Activated T-helper 17 cell treated with anti-CD3 and anti-CD28 coated beads, Interleukin-2, amount 50 U/mL, for 72 hours (primary cell): ENCODE data around the gene CD82. TPM values are rescaled to one million over a fixed set of nuclear protein-coding genes. Genes with fewer than 3 reads are reported as not detected.
A peak's percentile ranks its signal among the peaks of the same experiment; 100 is the strongest.

Experiments used
- ATAC-seq: fragments of 150-1000 bp; cut with Tn5 transposase; replicated peaks from 2 replicates; pipeline ENCODE4 v1.10.0; 2021; ENCODE audit warnings: mild to moderate bottlenecking, moderate library complexity
- H3K27ac Mint-ChIP-seq: one replicate; pipeline ENCODE4 v1.8.0; 2022; ENCODE audit warnings: mixed read lengths
- H3K27me3 Mint-ChIP-seq: one replicate; pipeline ENCODE4 v1.8.0; 2022; ENCODE audit warnings: mixed read lengths
- H3K36me3 Mint-ChIP-seq: one replicate; pipeline ENCODE4 v1.8.0; 2022; ENCODE audit warnings: low read depth, mild to moderate bottlenecking, mixed read lengths
- H3K4me1 Mint-ChIP-seq: one replicate; pipeline ENCODE4 v1.8.0; 2022; ENCODE audit warnings: mixed read lengths
- H3K4me3 Mint-ChIP-seq: one replicate; pipeline ENCODE4 v1.8.0; 2022; ENCODE audit warnings: mild to moderate bottlenecking, mixed read lengths
- H3K9me3 Mint-ChIP-seq: one replicate; pipeline ENCODE4 v1.8.0; 2022; ENCODE audit warnings: mixed read lengths
- total RNA-seq, 2 donors: library from RNA; stranded (reverse); gene quantifications; one replicate each; pipeline ENCODE4 v1.2.3, GENCODE V29; 2022

Gene CD82
- total RNA-seq, 2 donors from 2014 or later, result 147 to 620 TPM

- H3K4me1 Mint-ChIP-seq, result peaks cover 18% of the 10 kb centered on the region
- no peak overlapping the region for H3K4me3 Mint-ChIP-seq
- no peak for ATAC-seq
- no peaks in the 10 kb centered on the region for H3K9me3 Mint-ChIP-seq
- H3K27me3 Mint-ChIP-seq, result peaks cover 2% of the 10 kb centered on the region
- no peaks in the 10 kb centered on the region for H3K36me3 Mint-ChIP-seq
- H3K27ac Mint-ChIP-seq, result no peak overlapping the region
Measured at GRCh38 chr11:44528581-44528980, 36.9 kb upstream of the CD82 start.

- no peak for ATAC-seq
- H3K4me3 Mint-ChIP-seq, result peak overlapping the region; percentile 30
- peak overlapping the region; percentile 51 for H3K27ac Mint-ChIP-seq
- no peaks in the 10 kb centered on the region for H3K36me3 Mint-ChIP-seq
- H3K27me3 Mint-ChIP-seq, result peaks cover 6% of the 10 kb centered on the region
- H3K4me1 Mint-ChIP-seq, result peaks cover 18% of the 10 kb centered on the region
- no peaks in the 10 kb centered on the region for H3K9me3 Mint-ChIP-seq
Measured at GRCh38 chr11:44529895-44530412, 35.5 kb upstream of the CD82 start.

DNA sequence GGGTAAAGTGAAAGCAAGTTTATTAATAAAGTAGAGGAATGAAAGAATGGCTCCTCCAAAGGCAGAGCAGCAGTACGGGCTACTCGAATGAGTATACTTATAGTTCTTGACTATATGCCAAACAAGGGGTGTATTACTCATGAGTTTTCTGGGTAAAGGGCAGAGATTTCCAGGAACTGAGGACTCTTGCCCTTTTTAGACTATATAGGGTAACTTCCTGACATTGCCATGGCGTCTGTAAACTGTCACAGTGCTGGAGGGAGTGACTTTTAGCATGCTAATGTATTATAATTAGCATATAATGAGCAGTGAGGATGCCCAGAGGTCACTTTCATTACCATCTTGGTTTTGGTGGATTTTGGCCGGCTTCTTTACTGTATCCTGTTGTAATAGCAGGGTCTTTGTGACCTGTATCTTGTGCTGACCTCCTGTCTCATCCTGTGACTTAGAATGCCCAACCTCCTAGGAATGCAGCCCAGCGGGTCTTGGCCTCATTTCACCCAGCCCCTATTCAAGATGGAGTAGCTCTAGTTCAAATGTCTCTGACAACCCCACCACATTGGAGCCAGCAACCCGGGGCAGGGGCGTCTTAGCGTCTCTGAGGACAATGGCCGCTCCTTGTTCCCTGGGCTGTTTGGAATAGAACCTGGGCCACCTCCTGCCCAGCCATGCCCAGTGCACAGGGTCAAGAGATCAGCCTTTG, 34.9 kb upstream of the CD82 start:
- peaks cover 18% of the 10 kb centered on the region for H3K4me1 Mint-ChIP-seq
- H3K36me3 Mint-ChIP-seq, result no peaks in the 10 kb centered on the region
- H3K27ac Mint-ChIP-seq, result peak overlapping the region; percentile 51
- peak overlapping the region; percentile 30 for H3K4me3 Mint-ChIP-seq
- no peaks in the 10 kb centered on the region for H3K9me3 Mint-ChIP-seq
- peak; percentile 95 for ATAC-seq
- peaks cover 6% of the 10 kb centered on the region for H3K27me3 Mint-ChIP-seq

GRCh38 chr11:44531116-44531504, 34.4 kb upstream of the CD82 start:
- Mint-ChIP-seq H3K36me3 (no peaks in the 10 kb centered on the region), H3K4me3 (peak overlapping the region; percentile 30), H3K4me1 (peaks cover 18% of the 10 kb centered on the region), H3K27me3 (peaks cover 6% of the 10 kb centered on the region), H3K9me3 (no peaks in the 10 kb centered on the region), H3K27ac (peak overlapping the region; percentile 51)
- no peak for ATAC-seq

GRCh38 chr11:44531636-44532035, 33.8 kb upstream of the CD82 start:
- no peaks in the 10 kb centered on the region for H3K36me3 Mint-ChIP-seq
- peak; percentile 46 for ATAC-seq
- peak overlapping the region; percentile 51 for H3K27ac Mint-ChIP-seq
- peaks cover 18% of the 10 kb centered on the region for H3K4me1 Mint-ChIP-seq
- H3K9me3 Mint-ChIP-seq, result no peaks in the 10 kb centered on the region
- peaks cover 9% of the 10 kb centered on the region for H3K27me3 Mint-ChIP-seq
- H3K4me3 Mint-ChIP-seq, result peak overlapping the region; percentile 30

- H3K36me3 Mint-ChIP-seq, result no peaks in the 10 kb centered on the region
- no peak for ATAC-seq
- no peak overlapping the region for H3K27ac Mint-ChIP-seq
- H3K4me1 Mint-ChIP-seq, result peaks cover 18% of the 10 kb centered on the region
- H3K4me3 Mint-ChIP-seq, result no peak overlapping the region
- no peaks in the 10 kb centered on the region for H3K9me3 Mint-ChIP-seq
- peaks cover 7% of the 10 kb centered on the region for H3K27me3 Mint-ChIP-seq
Measured at GRCh38 chr11:44532809-44533208, 32.7 kb upstream of the CD82 start.

DNA sequence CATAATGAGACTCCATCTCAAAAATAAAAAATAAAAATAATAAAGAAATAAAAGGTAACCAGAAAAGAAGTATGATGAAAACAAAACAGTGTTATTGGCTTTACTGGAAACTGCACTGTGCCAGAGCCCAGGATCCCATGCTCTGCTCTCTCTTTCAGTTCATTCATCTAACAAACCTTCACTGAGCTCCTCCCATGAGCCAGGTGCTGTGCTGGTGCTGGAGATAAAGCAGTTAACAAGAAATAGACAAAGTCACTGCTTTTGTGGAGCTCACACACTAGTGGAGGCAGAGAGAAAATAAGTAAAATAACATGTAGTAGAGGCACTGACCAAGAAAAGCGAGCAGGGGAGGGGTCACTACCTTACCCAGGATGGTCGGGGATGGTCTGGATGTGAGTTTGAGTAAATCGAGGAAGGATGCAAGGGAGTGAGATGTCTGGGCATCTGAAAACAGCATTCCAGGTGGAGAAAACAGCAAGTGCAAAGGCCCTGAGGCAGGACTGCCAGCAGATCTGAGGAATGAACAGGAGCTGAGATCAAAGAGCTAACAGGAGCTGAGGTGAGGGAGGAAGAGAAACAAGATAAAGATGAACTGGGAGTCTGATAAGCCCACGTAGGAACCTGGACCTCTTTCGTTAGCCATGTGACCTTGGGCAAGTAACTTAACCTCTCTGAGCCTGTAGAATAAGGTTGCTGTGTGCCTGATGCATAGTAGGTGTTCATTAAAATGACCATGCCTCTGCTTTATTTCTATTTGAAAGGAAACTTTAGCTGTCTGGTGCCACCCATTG, 31.3 kb upstream of the CD82 start:
- Mint-ChIP-seq H3K36me3 (no peaks in the 10 kb centered on the region), H3K9me3 (no peaks in the 10 kb centered on the region), H3K27ac (no peak overlapping the region), H3K4me3 (no peak overlapping the region), H3K27me3 (peaks cover 7% of the 10 kb centered on the region), H3K4me1 (peaks cover 18% of the 10 kb centered on the region)
- no peak for ATAC-seq

GRCh38 chr11:44535191-44535980, 30.1 kb upstream of the CD82 start:
- Mint-ChIP-seq H3K27ac (no peak overlapping the region), H3K27me3 (peaks cover 7% of the 10 kb centered on the region), H3K4me1 (peaks cover 12% of the 10 kb centered on the region), H3K36me3 (no peaks in the 10 kb centered on the region), H3K4me3 (no peak overlapping the region), H3K9me3 (no peaks in the 10 kb centered on the region)
- no peak for ATAC-seq

- H3K36me3 Mint-ChIP-seq, result no peaks in the 10 kb centered on the region
- H3K4me3 Mint-ChIP-seq, result no peak overlapping the region
- no peak for ATAC-seq
- H3K4me1 Mint-ChIP-seq, result no peaks in the 10 kb centered on the region
- no peaks in the 10 kb centered on the region for H3K9me3 Mint-ChIP-seq
- peaks cover 7% of the 10 kb centered on the region for H3K27me3 Mint-ChIP-seq
- no peak overlapping the region for H3K27ac Mint-ChIP-seq
Measured at GRCh38 chr11:44536788-44537516, 28.5 kb upstream of the CD82 start.

DNA sequence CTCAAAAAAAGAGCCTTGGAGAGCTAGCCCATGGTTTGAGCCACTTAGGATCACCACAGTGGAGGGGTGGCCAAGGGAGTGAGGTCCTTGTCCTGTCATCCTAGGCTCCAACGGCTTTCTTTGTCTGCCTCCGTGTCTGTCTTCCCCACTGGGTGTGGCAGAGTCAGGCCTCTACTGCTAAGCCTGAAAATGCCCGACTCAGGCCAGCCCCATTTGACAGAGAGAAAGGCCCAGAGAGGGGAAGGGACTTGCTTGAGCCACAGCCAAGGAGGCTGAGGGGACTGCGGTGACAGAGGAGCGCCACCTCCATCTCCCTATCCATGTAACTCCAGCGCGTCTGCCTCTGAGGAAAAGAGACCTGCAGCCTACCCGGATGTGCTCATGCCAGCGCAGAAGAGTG, 27.8 kb upstream of the CD82 start:
- ATAC-seq, result no peak
- H3K27me3 Mint-ChIP-seq, result peaks cover 7% of the 10 kb centered on the region
- no peaks in the 10 kb centered on the region for H3K9me3 Mint-ChIP-seq
- no peak overlapping the region for H3K27ac Mint-ChIP-seq
- no peak overlapping the region for H3K4me3 Mint-ChIP-seq
- no peaks in the 10 kb centered on the region for H3K36me3 Mint-ChIP-seq
- H3K4me1 Mint-ChIP-seq, result no peaks in the 10 kb centered on the region

GRCh38 chr11:44538375-44539054, 26.9 kb upstream of the CD82 start:
- no peak overlapping the region for H3K4me3 Mint-ChIP-seq
- peak; percentile 91 for ATAC-seq
- peaks cover 7% of the 10 kb centered on the region for H3K27me3 Mint-ChIP-seq
- H3K27ac Mint-ChIP-seq, result no peak overlapping the region
- H3K36me3 Mint-ChIP-seq, result no peaks in the 10 kb centered on the region
- no peaks in the 10 kb centered on the region for H3K4me1 Mint-ChIP-seq
- H3K9me3 Mint-ChIP-seq, result no peaks in the 10 kb centered on the region

- peaks cover 3% of the 10 kb centered on the region for H3K27me3 Mint-ChIP-seq
Measured at GRCh38 chr11:44539971-44540370, 25.5 kb upstream of the CD82 start.

DNA sequence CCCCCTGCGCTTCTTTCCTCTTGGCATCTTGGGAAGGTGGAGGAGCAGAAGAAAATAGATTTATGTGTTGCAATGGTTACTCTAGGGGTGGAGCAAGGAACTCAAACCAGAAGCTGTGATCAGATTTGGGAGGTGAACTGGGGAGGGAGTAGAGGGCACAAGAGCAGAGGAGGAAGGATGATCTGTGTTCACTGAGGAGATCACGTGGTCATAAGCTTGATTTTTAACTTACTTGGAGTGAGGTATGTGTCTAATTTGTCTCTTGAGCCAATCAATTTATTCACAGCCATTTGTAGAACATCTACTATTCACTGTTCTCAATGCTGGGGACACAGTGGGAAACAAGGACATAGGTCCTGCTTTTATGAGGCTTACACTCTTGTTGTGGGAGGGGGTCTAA, 24.8 kb upstream of the CD82 start:
- Mint-ChIP-seq H3K36me3 (no peaks in the 10 kb centered on the region), H3K27ac (no peak overlapping the region), H3K9me3 (no peaks in the 10 kb centered on the region)

More at GRCh38 chr11:44539971-44540370, 25.5 kb upstream of the CD82 start:
- Mint-ChIP-seq H3K27ac (no peak overlapping the region), H3K4me3 (no peak overlapping the region), H3K4me1 (no peaks in the 10 kb centered on the region), H3K9me3 (no peaks in the 10 kb centered on the region), H3K36me3 (no peaks in the 10 kb centered on the region)
- no peak for ATAC-seq

More for the DNA sequence above, 24.8 kb upstream of the CD82 start:
- no peak overlapping the region for H3K4me3 Mint-ChIP-seq
- peaks cover 3% of the 10 kb centered on the region for H3K27me3 Mint-ChIP-seq
- no peaks in the 10 kb centered on the region for H3K4me1 Mint-ChIP-seq
- no peak for ATAC-seq
